Choroid plexus epithelial cell (primary cell): ENCODE data around the gene CA6.

Experiments
- DNase-seq: peaks from one replicate; pipeline ENCODE4 v3.0.0-alpha.2; 2010; ENCODE audit warnings: low read depth
- H3K4me3 ChIP-seq: 2 replicates; pipeline ENCODE4 v1.5.1; 2011; ENCODE audit warnings: low read depth, mild to moderate bottlenecking, control low read depth, low read length, moderate library complexity
- TF ChIP-seq, protein P1 (sequence below): conservative IDR thresholded peaks from 2 replicates; pipeline ENCODE4 v1.5.1; 2011; ENCODE audit warnings: low read depth, mild to moderate bottlenecking, control low read depth, inconsistent platforms, low read length, moderate library complexity

The CA6 gene

DNA sequence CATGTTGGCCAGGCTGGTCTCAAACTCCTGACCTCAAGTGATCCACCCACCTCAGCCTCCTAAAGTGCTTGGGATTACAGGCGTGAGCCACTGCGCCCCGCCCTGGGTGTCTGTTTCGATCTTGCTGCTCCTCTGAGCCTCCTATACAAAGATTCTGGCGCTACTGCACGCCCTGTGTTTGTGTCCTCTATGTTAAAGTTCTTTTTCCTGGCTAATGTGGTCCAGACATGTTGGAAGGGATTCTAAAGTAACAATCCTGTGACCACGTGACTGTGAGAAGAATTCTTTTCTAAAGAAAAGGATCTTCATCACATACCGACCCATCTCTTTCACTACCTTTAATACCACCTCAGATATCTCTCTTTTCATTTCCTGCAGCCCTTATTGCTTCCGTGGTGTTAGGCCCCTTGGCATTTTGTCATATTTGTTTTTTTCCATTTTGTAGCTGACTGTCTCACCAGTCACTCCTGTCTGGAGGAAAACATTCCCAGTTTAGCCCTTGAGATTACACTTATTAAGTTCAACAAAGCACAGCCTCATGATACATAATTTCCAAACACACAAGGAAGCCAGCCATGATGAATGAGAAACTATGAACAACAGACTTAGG lies 40.0 kb upstream of the CA6 start:
- DNase-seq = peak; percentile 30
- TF ChIP-seq, protein P1, sequence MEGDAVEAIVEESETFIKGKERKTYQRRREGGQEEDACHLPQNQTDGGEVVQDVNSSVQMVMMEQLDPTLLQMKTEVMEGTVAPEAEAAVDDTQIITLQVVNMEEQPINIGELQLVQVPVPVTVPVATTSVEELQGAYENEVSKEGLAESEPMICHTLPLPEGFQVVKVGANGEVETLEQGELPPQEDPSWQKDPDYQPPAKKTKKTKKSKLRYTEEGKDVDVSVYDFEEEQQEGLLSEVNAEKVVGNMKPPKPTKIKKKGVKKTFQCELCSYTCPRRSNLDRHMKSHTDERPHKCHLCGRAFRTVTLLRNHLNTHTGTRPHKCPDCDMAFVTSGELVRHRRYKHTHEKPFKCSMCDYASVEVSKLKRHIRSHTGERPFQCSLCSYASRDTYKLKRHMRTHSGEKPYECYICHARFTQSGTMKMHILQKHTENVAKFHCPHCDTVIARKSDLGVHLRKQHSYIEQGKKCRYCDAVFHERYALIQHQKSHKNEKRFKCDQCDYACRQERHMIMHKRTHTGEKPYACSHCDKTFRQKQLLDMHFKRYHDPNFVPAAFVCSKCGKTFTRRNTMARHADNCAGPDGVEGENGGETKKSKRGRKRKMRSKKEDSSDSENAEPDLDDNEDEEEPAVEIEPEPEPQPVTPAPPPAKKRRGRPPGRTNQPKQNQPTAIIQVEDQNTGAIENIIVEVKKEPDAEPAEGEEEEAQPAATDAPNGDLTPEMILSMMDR = no peak
- no peak overlapping the region for H3K4me3 ChIP-seq

DNA sequence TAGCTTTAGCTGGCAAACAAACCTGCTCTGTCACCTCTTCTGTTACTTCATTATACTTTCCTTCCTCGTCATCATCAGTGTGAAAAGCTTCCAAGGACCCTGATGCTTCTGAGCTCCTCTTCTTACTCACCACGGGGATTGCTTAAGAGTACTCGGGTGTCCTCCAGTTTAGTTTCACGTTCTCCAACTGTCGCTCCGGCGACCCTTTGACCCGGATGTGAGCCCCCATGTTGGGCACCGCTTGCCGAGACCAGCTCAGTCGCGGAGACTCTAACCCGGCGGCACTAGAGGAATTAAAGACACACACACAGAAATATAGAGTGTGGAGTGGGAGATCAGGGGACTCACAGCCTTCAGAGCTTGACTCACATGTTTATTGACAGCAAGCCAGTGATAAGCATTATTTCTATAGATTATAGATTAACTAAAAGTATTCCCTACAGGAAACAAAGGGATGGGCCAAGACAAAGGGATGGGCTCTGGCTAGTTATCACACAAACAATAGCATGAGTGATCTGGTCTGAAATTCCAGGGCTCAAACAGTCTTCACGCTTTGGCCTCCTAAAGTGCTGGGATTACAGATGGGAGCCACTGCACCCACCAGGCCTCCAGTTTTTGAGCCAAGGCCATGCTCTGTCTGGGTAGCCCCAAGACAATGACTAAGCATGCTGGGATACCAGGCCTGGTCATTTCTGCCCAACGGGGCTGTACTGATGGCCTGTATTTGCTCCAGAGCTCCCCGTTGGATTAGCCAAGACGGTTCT lies 37.1 kb upstream of the CA6 start:
- peak; percentile 43 for DNase-seq
- no peak overlapping the region for H3K4me3 ChIP-seq
- TF ChIP-seq, protein P1 = no peak

DNA sequence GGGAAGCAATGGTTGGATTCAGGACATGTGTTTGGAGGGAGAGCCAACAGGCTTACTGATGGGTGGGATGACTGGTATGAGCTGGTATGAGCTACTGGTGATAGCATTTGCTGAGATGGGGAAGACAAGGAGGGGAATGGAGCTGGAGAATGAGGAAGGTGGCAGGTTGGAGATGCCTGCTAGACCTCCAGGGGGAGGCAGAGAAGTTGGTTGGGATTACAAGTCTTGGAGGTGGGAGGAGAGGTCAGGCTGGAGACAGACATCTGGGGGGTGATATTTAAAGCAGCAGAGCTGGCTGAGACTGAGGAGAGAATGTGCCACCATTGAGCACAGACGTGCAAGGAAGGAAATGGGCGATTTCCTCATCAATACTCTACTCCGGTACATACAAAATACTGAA lies 35.3 kb upstream of the CA6 start:
- no peak overlapping the region for H3K4me3 ChIP-seq
- no peak for DNase-seq
- TF ChIP-seq, protein P1 = peak; percentile 5

DNA sequence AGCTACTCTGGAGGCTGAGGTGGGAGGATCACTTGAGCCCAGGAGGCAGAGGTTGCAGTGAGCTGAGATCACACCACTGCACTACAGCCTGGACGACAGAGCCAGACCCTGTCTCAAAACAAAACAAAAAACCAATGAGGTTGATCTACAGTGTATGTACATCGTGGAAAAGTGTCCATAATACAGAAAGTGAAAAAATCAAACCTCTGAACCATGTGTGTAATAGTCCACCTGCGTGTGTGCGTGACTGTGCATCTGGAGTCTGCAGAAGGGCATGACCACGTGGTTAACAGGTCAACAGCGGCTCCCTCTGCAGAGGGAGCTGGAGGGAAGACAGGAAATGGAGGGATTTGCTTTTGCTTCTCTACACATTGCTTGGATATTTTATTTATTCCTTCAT lies 34.8 kb upstream of the CA6 start:
- no peak overlapping the region for H3K4me3 ChIP-seq
- TF ChIP-seq, protein P1 = no peak
- peak; percentile 55 for DNase-seq

DNA sequence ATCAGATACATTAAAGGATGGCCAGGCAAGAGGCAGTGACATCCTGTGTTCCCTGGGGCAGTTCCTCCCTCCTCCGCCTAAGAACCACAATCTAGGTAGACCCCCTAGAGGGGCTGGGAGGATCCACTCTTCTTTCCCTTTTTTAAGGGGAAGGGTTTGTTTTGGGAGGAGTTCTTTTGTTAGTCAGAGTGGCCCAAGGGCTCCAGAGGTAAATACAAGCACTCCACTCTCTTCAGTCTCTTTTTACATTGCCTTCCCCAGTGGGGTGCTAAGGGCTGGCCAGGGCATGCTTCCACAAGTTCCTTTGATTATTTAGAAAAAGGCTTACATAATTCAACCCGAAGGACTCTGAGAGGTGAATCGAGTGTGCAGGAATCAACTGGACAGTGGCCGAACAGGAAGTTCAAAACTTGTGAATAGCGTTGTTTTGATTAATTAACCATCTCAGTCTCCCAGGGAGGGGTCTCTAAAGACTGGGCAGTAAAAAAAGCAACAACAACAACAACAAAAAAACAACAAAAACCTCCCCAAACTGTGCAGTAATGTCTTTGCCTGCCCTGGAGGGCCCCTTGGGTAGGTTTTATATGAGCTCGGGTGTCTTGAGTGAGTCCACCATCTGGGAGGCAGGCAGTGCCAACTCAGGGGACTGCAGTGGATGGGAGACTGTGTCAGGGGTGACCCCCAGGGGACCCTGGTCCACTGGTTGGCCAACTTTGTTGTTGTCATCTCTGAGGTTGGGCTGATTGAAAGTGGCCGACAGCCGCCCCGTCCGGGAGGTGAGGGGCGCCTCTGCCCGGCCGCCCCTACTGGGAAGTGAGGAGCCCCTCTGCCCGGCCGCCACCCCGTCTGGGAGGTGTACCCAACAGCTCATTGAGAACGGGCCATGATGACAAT lies 34.0 kb upstream of the CA6 start:
- DNase-seq = peak; percentile 39
- TF ChIP-seq, protein P1 = no peak
- no peak overlapping the region for H3K4me3 ChIP-seq

DNA sequence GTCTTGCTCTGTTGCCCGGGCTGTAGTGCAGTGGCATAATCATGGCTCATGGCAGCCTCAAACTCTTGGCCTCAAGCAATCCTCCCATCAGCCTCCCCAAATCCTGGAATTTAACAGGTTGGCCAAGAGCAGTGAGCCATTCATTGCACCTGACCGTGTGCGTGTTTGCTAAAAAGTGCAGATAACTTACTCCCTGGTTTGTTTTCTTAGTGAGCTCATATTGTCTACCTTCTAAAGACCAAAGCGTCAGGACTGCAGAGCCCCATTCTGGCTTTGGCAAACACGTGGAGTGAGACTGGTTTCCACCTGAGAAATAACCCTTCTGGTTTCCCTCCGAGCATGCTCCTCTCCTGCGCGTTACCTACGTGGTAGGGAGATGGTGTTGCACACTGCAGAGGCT lies 32.2 kb upstream of the CA6 start:
- DNase-seq = no peak
- H3K4me3 ChIP-seq = no peak overlapping the region
- TF ChIP-seq, protein P1 = no peak
